ENCODE results near the gene OST4. TPM values are rescaled to one million over a fixed set of nuclear protein-coding genes. Genes with fewer than 3 reads are reported as not detected.
A peak's percentile ranks its signal among the peaks of the same experiment; 100 is the strongest.

OST4 gene
- total RNA-seq, 6 donors from 2014 or later: 90.4 to 265 (median 176) TPM

- peak within 1 kb of the TSS; percentile 44 to 88 (median 70) for H3K4me3 ChIP-seq
- WGBS, 2 donors: 14 to 25% methylated on average over 27 to 34 of the region's 54 CpGs
- H3K36me3 ChIP-seq: no peaks in the 10 kb centered on the region
- peak within 1 kb of the TSS; percentile 90 to 92 (median 91) for H3K27ac ChIP-seq
- H3K9me3 ChIP-seq: no peaks in the 10 kb centered on the region
- H3K27me3 ChIP-seq: no peaks in the 10 kb centered on the region
- TF ChIP-seq POLR2A (IDR thresholded peaks at IDR 0.05): no peak
- no peak for TF ChIP-seq EP300 (IDR thresholded peaks at IDR 0.05)
- no peak for TF ChIP-seq CTCF (IDR thresholded peaks at IDR 0.05)
- no peak for TF ChIP-seq POLR2AphosphoS5 (IDR thresholded peaks at IDR 0.05)
- peak in 1 of 2 donors; percentile 14 for ATAC-seq (ENCODE audit: low FRiP score in 2 of 2)
- peak; percentile 59 to 86 for DNase-seq
- H3K4me1 ChIP-seq: peaks cover 19 to 33% (median 25%) of the 10 kb centered on the region in 4 donors
Observed at GRCh38 chr2:27086724-27087593, 15.5 kb upstream of the OST4 start, which contains the start of gene KHK. Gene KHK, plus strand, starts transcription at chr2:27086772. Its CDS starts 488 bp downstream, at chr2:27087260.

DNA sequence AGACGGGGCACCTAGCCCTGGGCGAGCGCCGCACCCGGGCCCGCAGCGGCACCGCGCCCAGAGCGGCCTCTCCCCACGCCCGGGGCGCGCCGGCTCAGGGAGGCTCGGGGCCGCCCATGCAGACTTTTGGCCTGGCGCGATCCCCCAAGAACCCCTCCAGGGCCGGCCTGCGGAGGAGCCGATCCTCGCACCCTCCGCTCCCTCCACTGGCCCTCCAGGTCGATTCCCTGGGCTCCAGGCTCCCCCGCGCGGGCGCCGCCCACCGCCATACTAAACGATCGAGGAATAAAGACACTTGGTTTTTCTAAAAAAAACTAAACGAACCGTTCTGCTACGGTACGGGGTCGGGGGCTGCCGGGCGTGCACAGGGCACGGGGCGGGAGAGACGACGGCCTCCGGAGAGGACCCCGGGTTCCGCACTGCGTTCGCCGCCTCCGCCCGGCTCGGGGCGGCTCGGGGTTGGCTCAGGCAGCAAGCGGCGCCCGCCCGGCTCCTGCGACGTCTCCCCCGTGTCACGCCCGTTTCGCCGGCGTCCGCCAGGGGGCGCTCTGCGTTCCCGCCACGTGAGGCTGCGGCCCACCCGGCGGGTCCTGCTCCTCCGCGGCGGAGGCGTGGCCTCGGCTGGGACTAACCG is 14.8 kb upstream of the OST4 start:
- ATAC-seq (ENCODE audit: low FRiP score in 2 of 2) (peak; percentile 95 to 97), DNase-seq (peak; percentile 97 to 100)
- Histone ChIP-seq H3K4me3 (peak overlapping the region; percentile 44 to 88 (median 70)), H3K36me3 (no peaks in the 10 kb centered on the region), H3K27me3 (no peaks in the 10 kb centered on the region), H3K9me3 (no peaks in the 10 kb centered on the region), H3K27ac (peak overlapping the region; percentile 90 to 92 (median 91)), H3K4me1 (peaks cover 26 to 40% (median 31%) of the 10 kb centered on the region in 4 donors)
- 0% methylated on average over 50 of the region's 81 CpGs; no CpG with 5 or more reads in 1 of the 2 donors for WGBS, 2 donors
- TF ChIP-seq CTCF (IDR thresholded peaks at IDR 0.05): peak; percentile 95 to 99 (median 99)
- TF ChIP-seq POLR2AphosphoS5 (IDR thresholded peaks at IDR 0.05): peak; percentile 73 to 77
- peak in 3 of 4 donors; percentile 26 to 80 (median 66) for TF ChIP-seq POLR2A (IDR thresholded peaks at IDR 0.05)
- no peak for TF ChIP-seq EP300 (IDR thresholded peaks at IDR 0.05)

DNA sequence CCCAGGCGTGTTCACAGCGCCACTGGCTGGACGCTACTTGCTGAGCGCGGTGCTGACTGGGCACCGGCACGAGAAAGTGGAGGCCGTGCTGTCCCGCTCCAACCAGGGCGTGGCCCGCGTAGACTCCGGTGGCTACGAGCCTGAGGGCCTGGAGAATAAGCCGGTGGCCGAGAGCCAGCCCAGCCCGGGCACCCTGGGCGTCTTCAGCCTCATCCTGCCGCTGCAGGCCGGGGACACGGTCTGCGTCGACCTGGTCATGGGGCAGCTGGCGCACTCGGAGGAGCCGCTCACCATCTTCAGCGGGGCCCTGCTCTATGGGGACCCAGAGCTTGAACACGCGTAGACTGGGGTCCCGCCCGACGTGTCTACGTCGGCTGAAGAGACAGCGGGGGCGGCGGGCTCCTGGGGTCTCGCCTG is 14.2 kb upstream of the OST4 start:
- H3K4me3 ChIP-seq: peak overlapping the region; percentile 44 to 88 (median 70)
- H3K27ac ChIP-seq: peak overlapping the region; percentile 90 to 92 (median 91)
- H3K9me3 ChIP-seq: no peaks in the 10 kb centered on the region
- no peaks in the 10 kb centered on the region for H3K36me3 ChIP-seq
- no peaks in the 10 kb centered on the region for H3K27me3 ChIP-seq
- 0 to 1% methylated on average over 14 to 20 of the region's 38 CpGs for WGBS, 2 donors
- peaks cover 27 to 45% (median 35%) of the 10 kb centered on the region in 4 donors for H3K4me1 ChIP-seq
- peak; percentile 54 to 74 for ATAC-seq (ENCODE audit: low FRiP score in 2 of 2)
- DNase-seq: peak; percentile 90 to 91
- TF ChIP-seq POLR2A (IDR thresholded peaks at IDR 0.05): peak in 2 of 4 donors; percentile 15 to 49
- TF ChIP-seq CTCF (IDR thresholded peaks at IDR 0.05): peak in 4 of 6 experiments; percentile 23 to 65 (median 34)
- TF ChIP-seq EP300 (IDR thresholded peaks at IDR 0.05): no peak
- TF ChIP-seq POLR2AphosphoS5 (IDR thresholded peaks at IDR 0.05): peak; percentile 39 to 63

GRCh38 chr2:27085062-27085672 is 13.7 kb upstream of the OST4 start:
- WGBS, 2 donors: 60 to 71% methylated on average over 6 to 10 of the region's 10 CpGs
- H3K9me3 ChIP-seq: no peaks in the 10 kb centered on the region
- peaks cover 27 to 50% (median 38%) of the 10 kb centered on the region in 4 donors for H3K4me1 ChIP-seq
- H3K4me3 ChIP-seq: peak overlapping the region; percentile 44 to 88 (median 70)
- TF ChIP-seq CTCF (IDR thresholded peaks at IDR 0.05) (no peak), EP300 (IDR thresholded peaks at IDR 0.05) (no peak), POLR2A (IDR thresholded peaks at IDR 0.05) (no peak), POLR2AphosphoS5 (IDR thresholded peaks at IDR 0.05) (no peak)
- ATAC-seq (ENCODE audit: low FRiP score in 2 of 2) (no peak), DNase-seq (no peak)
- H3K27ac ChIP-seq: peak overlapping the region; percentile 90 to 92 (median 91)
- H3K36me3 ChIP-seq: no peaks in the 10 kb centered on the region
- no peaks in the 10 kb centered on the region for H3K27me3 ChIP-seq

Data from upper lobe of left lung (tissue), 6 donors.